HL-60 (cell line): ENCODE measurements around the gene FHIT.

ENCODE experiments used
- CTCF ChIP-seq: IDR thresholded peaks from one replicate; pipeline ENCODE4 v1.5.1; 2011; ENCODE audit warnings: low read length, control low read depth, inconsistent platforms; ENCODE audit not compliant: insufficient read depth
- POLR2AphosphoS5 ChIP-seq: IDR thresholded peaks from 2 replicates; pipeline ENCODE4 v1.6.1; 2012; ENCODE audit warnings: low read depth

GRCh38 chr3:59762941-59763340 is 1488.3 kb downstream of the FHIT start:
- no peak for TF ChIP-seq CTCF
- no peak for TF ChIP-seq POLR2AphosphoS5
